Neural progenitor cell (in vitro differentiated cells): ENCODE results near the gene OSBPL1A. TPM values are rescaled to one million over a fixed set of nuclear protein-coding genes. Genes with fewer than 3 reads are reported as not detected.

ENCODE experiments used
- DNase-seq: peaks from one replicate; pipeline ENCODE4 v3.0.0-alpha.2; 2016; ENCODE audit warnings: low spot score
- H2AFZ ChIP-seq: fragments of 200-600 bp; sonication (generic); replicated peaks from 2 replicates; pipeline ENCODE4 v1.6.1; 2016; ENCODE audit warnings: antibody characterized with exemption
- H3F3A ChIP-seq: fragments of 200-600 bp; sonication (generic); 2 replicates; pipeline ENCODE4 v1.6.1; 2016; ENCODE audit warnings: antibody characterized with exemption, low read depth
- H3K27ac ChIP-seq: fragments of 200-600 bp; sonication (generic); 2 replicates; pipeline ENCODE4 v1.5.1; 2016; ENCODE audit warnings: mild to moderate bottlenecking
- H3K27me3 ChIP-seq: fragments of 200-600 bp; sonication (generic); 2 replicates; pipeline ENCODE4 v1.6.1; 2016; ENCODE audit warnings: mild to moderate bottlenecking, moderate library complexity
- H3K36me3 ChIP-seq: fragments of 200-600 bp; sonication (generic); 2 replicates; pipeline ENCODE4 v1.5.1; 2016
- H3K4me1 ChIP-seq: fragments of 200-600 bp; sonication (generic); 2 replicates; pipeline ENCODE4 v1.6.1; 2016; ENCODE audit warnings: mixed run types
- H3K4me2 ChIP-seq: fragments of 200-600 bp; sonication (generic); 2 replicates; pipeline ENCODE4 v1.6.1; 2016
- H3K4me3 ChIP-seq: fragments of 200-600 bp; sonication (generic); 2 replicates; pipeline ENCODE4 v1.5.1; 2016
- H3K79me2 ChIP-seq: fragments of 200-600 bp; sonication (generic); 2 replicates; pipeline ENCODE4 v1.6.1; 2016; ENCODE audit warnings: low read depth
- H3K9ac ChIP-seq: fragments of 200-600 bp; sonication (generic); 2 replicates; pipeline ENCODE4 v1.6.1; 2016
- H3K9me3 ChIP-seq: fragments of 200-600 bp; sonication (generic); 2 replicates; pipeline ENCODE4 v1.5.1; 2016; ENCODE audit warnings: low read depth
- H4K20me1 ChIP-seq: fragments of 200-600 bp; sonication (generic); 2 replicates; pipeline ENCODE4 v1.6.1; 2016; ENCODE audit warnings: low read depth
- H3K27ac Mint-ChIP-seq: 3 replicates; pipeline ENCODE4 v1.8.0; 2021; ENCODE audit warnings: mixed read lengths
- H3K27me3 Mint-ChIP-seq: 2 replicates; pipeline ENCODE4 v1.8.0; 2022; ENCODE audit warnings: low read depth, mild to moderate bottlenecking, inconsistent platforms, moderate library complexity, mixed read lengths; ENCODE audit not compliant: insufficient read depth
- H3K36me3 Mint-ChIP-seq: 3 replicates; pipeline ENCODE4 v1.8.0; 2021; ENCODE audit warnings: mixed read lengths
- H3K4me1 Mint-ChIP-seq: 3 replicates; pipeline ENCODE4 v1.8.0; 2021; ENCODE audit warnings: mixed read lengths
- H3K4me3 Mint-ChIP-seq: 3 replicates; pipeline ENCODE4 v1.8.0; 2021; ENCODE audit warnings: mild to moderate bottlenecking, moderate library complexity, mixed read lengths
- H3K9me3 Mint-ChIP-seq: 3 replicates; pipeline ENCODE4 v1.8.0; 2020; ENCODE audit warnings: mixed read lengths
- CTCF ChIP-seq: fragments of 200-600 bp; sonication (generic); IDR thresholded peaks from 2 replicates; pipeline ENCODE4 v1.5.1; 2017; ENCODE audit warnings: antibody characterized with exemption, mild to moderate bottlenecking
- EZH2 ChIP-seq: fragments of 200-600 bp; sonication (generic); IDR thresholded peaks from 2 replicates; pipeline ENCODE4 v1.6.1; 2017; ENCODE audit warnings: antibody characterized with exemption, mild to moderate bottlenecking, moderate library complexity
- EZH2phosphoT487 ChIP-seq: fragments of 200-600 bp; sonication (generic); IDR thresholded peaks from 2 replicates; pipeline ENCODE4 v1.6.1; 2017; ENCODE audit warnings: antibody characterized with exemption
- total RNA-seq: library from RNA; depleted of rRNA; stranded (reverse); fragments of >200 nt; gene quantifications from 2 replicates; pipeline ENCODE4 v1.2.3, GENCODE V29; 2015; ENCODE audit warnings: low replicate concordance

The OSBPL1A gene
- total RNA-seq, 1 donor from 2014 or later, result 75.0 TPM

GRCh38 chr18:24187689-24188088, 209.9 kb downstream of the OSBPL1A start:
- H4K20me1 ChIP-seq, result peaks cover 9% of the 10 kb centered on the region
- H3K4me2 ChIP-seq, result no peak overlapping the region
- H3K4me1 ChIP-seq, result peaks cover 23% of the 10 kb centered on the region
- no peaks in the 10 kb centered on the region for H3K79me2 ChIP-seq
- no peak overlapping the region for H3K27ac ChIP-seq
- H3K9me3 ChIP-seq, result no peaks in the 10 kb centered on the region
- H3K4me3 ChIP-seq, result no peak overlapping the region
- Mint-ChIP-seq H3K4me3 (no peak overlapping the region), H3K27ac (no peak overlapping the region), H3K36me3 (peaks cover 6% of the 10 kb centered on the region), H3K27me3 (no peaks in the 10 kb centered on the region), H3K9me3 (no peaks in the 10 kb centered on the region), H3K4me1 (peaks cover 35% of the 10 kb centered on the region)
- no peak overlapping the region for H3K9ac ChIP-seq
- no peaks in the 10 kb centered on the region for H3K36me3 ChIP-seq
- no peaks in the 10 kb centered on the region for H3K27me3 ChIP-seq
- H3F3A ChIP-seq, result peaks cover 8% of the 10 kb centered on the region
- no peak for DNase-seq
- no peak for TF ChIP-seq EZH2phosphoT487
- no peak for TF ChIP-seq EZH2
- TF ChIP-seq CTCF, result no peak
- H2AFZ ChIP-seq, result no peak overlapping the region

GRCh38 chr18:24187049-24187448, 210.6 kb downstream of the OSBPL1A start:
- H3K27me3 ChIP-seq, result no peaks in the 10 kb centered on the region
- Mint-ChIP-seq H3K27me3 (no peaks in the 10 kb centered on the region), H3K4me1 (peaks cover 33% of the 10 kb centered on the region), H3K4me3 (no peak overlapping the region), H3K27ac (no peak overlapping the region), H3K9me3 (no peaks in the 10 kb centered on the region), H3K36me3 (peaks cover 4% of the 10 kb centered on the region)
- no peak overlapping the region for H3K9ac ChIP-seq
- H3K4me3 ChIP-seq, result no peak overlapping the region
- TF ChIP-seq EZH2phosphoT487 (no peak), CTCF (no peak), EZH2 (no peak)
- H3K27ac ChIP-seq, result no peak overlapping the region
- peaks cover 17% of the 10 kb centered on the region for H3K4me1 ChIP-seq
- no peaks in the 10 kb centered on the region for H3K36me3 ChIP-seq
- H3K79me2 ChIP-seq, result no peaks in the 10 kb centered on the region
- no peaks in the 10 kb centered on the region for H3K9me3 ChIP-seq
- H3K4me2 ChIP-seq, result no peak overlapping the region
- H4K20me1 ChIP-seq, result peaks cover 5% of the 10 kb centered on the region
- H3F3A ChIP-seq, result peaks cover 1% of the 10 kb centered on the region
- no peak overlapping the region for H2AFZ ChIP-seq
- DNase-seq, result no peak

- H2AFZ ChIP-seq, result no peak overlapping the region
- no peaks in the 10 kb centered on the region for H3K9me3 ChIP-seq
- H3K9ac ChIP-seq, result no peak overlapping the region
- no peaks in the 10 kb centered on the region for H3K27me3 Mint-ChIP-seq
- no peak for TF ChIP-seq CTCF
- no peak for TF ChIP-seq EZH2phosphoT487
- no peak overlapping the region for H3K27ac Mint-ChIP-seq
- no peaks in the 10 kb centered on the region for H3K9me3 Mint-ChIP-seq
- no peak for DNase-seq
- no peaks in the 10 kb centered on the region for H3K27me3 ChIP-seq
- H3F3A ChIP-seq, result no peaks in the 10 kb centered on the region
- peaks cover 5% of the 10 kb centered on the region for H4K20me1 ChIP-seq
- peaks cover 33% of the 10 kb centered on the region for H3K4me1 Mint-ChIP-seq
- no peak overlapping the region for H3K4me3 ChIP-seq
- no peaks in the 10 kb centered on the region for H3K36me3 ChIP-seq
- no peak overlapping the region for H3K4me3 Mint-ChIP-seq
- no peak overlapping the region for H3K27ac ChIP-seq
- H3K79me2 ChIP-seq, result no peaks in the 10 kb centered on the region
- peaks cover 9% of the 10 kb centered on the region for H3K36me3 Mint-ChIP-seq
- H3K4me2 ChIP-seq, result no peak overlapping the region
- peaks cover 18% of the 10 kb centered on the region for H3K4me1 ChIP-seq
Measured at GRCh38 chr18:24185805-24186204, 211.8 kb downstream of the OSBPL1A start.

- H3K27ac Mint-ChIP-seq, result no peak overlapping the region
- no peak for DNase-seq
- H3K27me3 Mint-ChIP-seq, result no peaks in the 10 kb centered on the region
- Histone ChIP-seq H3K27ac (no peak overlapping the region), H3K4me1 (peaks cover 5% of the 10 kb centered on the region), H2AFZ (no peak overlapping the region), H3K9ac (no peak overlapping the region), H3K27me3 (no peaks in the 10 kb centered on the region), H3K9me3 (no peaks in the 10 kb centered on the region), H3K79me2 (no peaks in the 10 kb centered on the region), H3K4me3 (no peak overlapping the region), H3K4me2 (no peak overlapping the region), H3K36me3 (no peaks in the 10 kb centered on the region), H3F3A (peaks cover 6% of the 10 kb centered on the region), H4K20me1 (no peaks in the 10 kb centered on the region)
- H3K4me3 Mint-ChIP-seq, result no peak overlapping the region
- peaks cover 13% of the 10 kb centered on the region for H3K36me3 Mint-ChIP-seq
- no peaks in the 10 kb centered on the region for H3K9me3 Mint-ChIP-seq
- no peak for TF ChIP-seq CTCF
- peaks cover 17% of the 10 kb centered on the region for H3K4me1 Mint-ChIP-seq
Measured at GRCh38 chr18:24181806-24182205, 215.8 kb downstream of the OSBPL1A start.
